Measurements from ENCODE around the gene IL12RB2.
A peak's percentile ranks its signal among the peaks of the same experiment; 100 is the strongest.

The IL12RB2 gene

GRCh38 chr1:67294836-67295617 lies 12.6 kb upstream of the IL12RB2 start:
- H3K27ac ChIP-seq = no peak overlapping the region
- TF ChIP-seq CTCF (IDR thresholded peaks at IDR 0.05) = no peak
- no peak for DNase-seq (ENCODE audit: low spot score)
- no peak overlapping the region for H3K4me3 ChIP-seq

GRCh38 chr1:67298762-67299161 lies 8.9 kb upstream of the IL12RB2 start:
- TF ChIP-seq CTCF (IDR thresholded peaks at IDR 0.05) = no peak
- no peak overlapping the region for H3K27ac ChIP-seq

GRCh38 chr1:67299296-67299695 lies 8.4 kb upstream of the IL12RB2 start:
- TF ChIP-seq CTCF (IDR thresholded peaks at IDR 0.05) = no peak
- no peak overlapping the region for H3K27ac ChIP-seq
- DNase-seq (ENCODE audit: low spot score) = no peak
- H3K4me3 ChIP-seq = no peak overlapping the region

More at GRCh38 chr1:67298762-67299161, 8.9 kb upstream of the IL12RB2 start:
- DNase-seq (ENCODE audit: low spot score) = no peak
- no peak overlapping the region for H3K4me3 ChIP-seq

- no peak for TF ChIP-seq CTCF (IDR thresholded peaks at IDR 0.05)
Observed at GRCh38 chr1:67300561-67300960, 7.1 kb upstream of the IL12RB2 start.

GRCh38 chr1:67304023-67304422 lies 3.6 kb upstream of the IL12RB2 start:
- DNase-seq (ENCODE audit: low spot score) = no peak
- no peak for TF ChIP-seq CTCF (IDR thresholded peaks at IDR 0.05)
- no peak overlapping the region for H3K4me3 ChIP-seq
- H3K27ac ChIP-seq = no peak overlapping the region

More at GRCh38 chr1:67300561-67300960, 7.1 kb upstream of the IL12RB2 start:
- Histone ChIP-seq H3K27ac (no peak overlapping the region), H3K4me3 (no peak overlapping the region)
- DNase-seq (ENCODE audit: low spot score) = no peak

- Histone ChIP-seq H3K27ac (no peak overlapping the region), H3K4me3 (no peak overlapping the region)
- TF ChIP-seq CTCF (IDR thresholded peaks at IDR 0.05) = no peak
- DNase-seq (ENCODE audit: low spot score) = no peak
Observed at GRCh38 chr1:67306547-67306946, 1.1 kb upstream of the IL12RB2 start.

- no peak for DNase-seq (ENCODE audit: low spot score)
- no peak overlapping the region for H3K27ac ChIP-seq
- peak overlapping the region; percentile 69 for H3K4me3 ChIP-seq
- no peak for TF ChIP-seq CTCF (IDR thresholded peaks at IDR 0.05)
Observed at GRCh38 chr1:67308136-67308535, 463 bp downstream of the IL12RB2 start.
